KBM-7 (cell line): ENCODE data around the gene BTBD16.

Experiments
- DNase-seq: peaks from one replicate; pipeline ENCODE4 v3.0.0-alpha.2; 2015
- in situ Hi-C: fragments of 300-500 bp; cut with MboI; formaldehyde crosslinking; loops from 2 replicates; pipeline ENCODE4 v1.14.3; 2020; ENCODE audit warnings: low sequenced_read_pairs, low pct_unique_long_range_greater_than_20kb, mixed read lengths

BTBD16 gene

GRCh38 chr10:122331100-122331499 lies 60.0 kb downstream of the BTBD16 start:
- DNase-seq: no peak
- in situ Hi-C loops: no loop called here

- no peak for DNase-seq
- in situ Hi-C loops: no loop called here
These were observed 60.7 kb downstream of the BTBD16 start for GRCh38 chr10:122331615-122332446.

- DNase-seq: no peak
- in situ Hi-C loops: no loop called here
These were observed 61.9 kb downstream of the BTBD16 start for GRCh38 chr10:122333037-122333436.

GRCh38 chr10:122336332-122336731 lies 65.2 kb downstream of the BTBD16 start:
- no peak for DNase-seq
- in situ Hi-C loops: no loop called here

GRCh38 chr10:122336961-122337360 lies 65.9 kb downstream of the BTBD16 start:
- in situ Hi-C loops: no loop called here
- DNase-seq: no peak

- in situ Hi-C loops: no loop called here
- no peak for DNase-seq
These were observed 67.7 kb downstream of the BTBD16 start for GRCh38 chr10:122338609-122339441.

GRCh38 chr10:122341141-122341810 lies 70.2 kb downstream of the BTBD16 start:
- DNase-seq: no peak
- in situ Hi-C loops: no loop called here

- in situ Hi-C loops: no loop called here
- peak; percentile 49 for DNase-seq
These were observed 71.4 kb downstream of the BTBD16 start for GRCh38 chr10:122342293-122343134.

- in situ Hi-C loops: no loop called here
- DNase-seq: no peak
These were observed 72.2 kb downstream of the BTBD16 start for GRCh38 chr10:122343135-122343800.

GRCh38 chr10:122343936-122344335 lies 72.8 kb downstream of the BTBD16 start:
- DNase-seq: no peak
- in situ Hi-C loops: no loop called here

- DNase-seq: no peak
- in situ Hi-C loops: no loop called here
These were observed 73.7 kb downstream of the BTBD16 start for GRCh38 chr10:122344741-122345258.

- no peak for DNase-seq
- in situ Hi-C loops: no loop called here
These were observed 75.3 kb downstream of the BTBD16 start for GRCh38 chr10:122346326-122346950.

GRCh38 chr10:122347170-122347841 lies 76.2 kb downstream of the BTBD16 start:
- DNase-seq: no peak
- in situ Hi-C loops: no loop called here

- in situ Hi-C loops: no loop called here
- peak; percentile 32 for DNase-seq
These were observed 77.4 kb downstream of the BTBD16 start for GRCh38 chr10:122348512-122348911.

- DNase-seq: no peak
- in situ Hi-C loops: no loop called here
These were observed 77.9 kb downstream of the BTBD16 start for GRCh38 chr10:122348935-122349361.

- in situ Hi-C loops: no loop called here
These were observed 78.8 kb downstream of the BTBD16 start for GRCh38 chr10:122349758-122350369.

GRCh38 chr10:122350893-122351292 lies 79.8 kb downstream of the BTBD16 start:
- in situ Hi-C loops: no loop called here
- no peak for DNase-seq

More at GRCh38 chr10:122349758-122350369, 78.8 kb downstream of the BTBD16 start:
- DNase-seq: no peak
